ENCODE data around the gene BABAM2.

BABAM2 gene

DNA sequence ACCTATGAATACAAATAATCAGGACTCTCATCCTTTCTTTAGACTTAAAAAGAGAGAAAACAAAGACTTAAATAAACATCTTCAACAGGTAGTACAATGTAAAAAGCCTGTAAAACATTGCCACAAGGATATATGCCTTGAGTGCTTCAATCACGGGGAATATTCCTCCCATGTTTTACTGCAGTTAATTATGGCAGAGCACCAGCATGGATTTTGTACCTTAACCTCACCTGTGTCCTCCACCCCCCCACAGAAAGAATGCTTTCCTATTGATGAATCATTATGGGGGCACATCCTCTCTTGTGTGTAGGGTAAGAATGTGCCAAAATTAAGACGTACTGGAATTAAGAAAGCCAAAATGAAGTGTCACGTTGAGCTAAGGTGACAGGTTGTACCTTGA, 312.2 kb downstream of the BABAM2 start:
- DNase-seq (ENCODE audit: insufficient read length, low spot score) (no peak), FAIRE-seq (no peak)
- TF ChIP-seq, protein P1, sequence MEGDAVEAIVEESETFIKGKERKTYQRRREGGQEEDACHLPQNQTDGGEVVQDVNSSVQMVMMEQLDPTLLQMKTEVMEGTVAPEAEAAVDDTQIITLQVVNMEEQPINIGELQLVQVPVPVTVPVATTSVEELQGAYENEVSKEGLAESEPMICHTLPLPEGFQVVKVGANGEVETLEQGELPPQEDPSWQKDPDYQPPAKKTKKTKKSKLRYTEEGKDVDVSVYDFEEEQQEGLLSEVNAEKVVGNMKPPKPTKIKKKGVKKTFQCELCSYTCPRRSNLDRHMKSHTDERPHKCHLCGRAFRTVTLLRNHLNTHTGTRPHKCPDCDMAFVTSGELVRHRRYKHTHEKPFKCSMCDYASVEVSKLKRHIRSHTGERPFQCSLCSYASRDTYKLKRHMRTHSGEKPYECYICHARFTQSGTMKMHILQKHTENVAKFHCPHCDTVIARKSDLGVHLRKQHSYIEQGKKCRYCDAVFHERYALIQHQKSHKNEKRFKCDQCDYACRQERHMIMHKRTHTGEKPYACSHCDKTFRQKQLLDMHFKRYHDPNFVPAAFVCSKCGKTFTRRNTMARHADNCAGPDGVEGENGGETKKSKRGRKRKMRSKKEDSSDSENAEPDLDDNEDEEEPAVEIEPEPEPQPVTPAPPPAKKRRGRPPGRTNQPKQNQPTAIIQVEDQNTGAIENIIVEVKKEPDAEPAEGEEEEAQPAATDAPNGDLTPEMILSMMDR (IDR thresholded peaks at IDR 0.05; ENCODE audit: insufficient read depth, missing control alignments): no peak

DNA sequence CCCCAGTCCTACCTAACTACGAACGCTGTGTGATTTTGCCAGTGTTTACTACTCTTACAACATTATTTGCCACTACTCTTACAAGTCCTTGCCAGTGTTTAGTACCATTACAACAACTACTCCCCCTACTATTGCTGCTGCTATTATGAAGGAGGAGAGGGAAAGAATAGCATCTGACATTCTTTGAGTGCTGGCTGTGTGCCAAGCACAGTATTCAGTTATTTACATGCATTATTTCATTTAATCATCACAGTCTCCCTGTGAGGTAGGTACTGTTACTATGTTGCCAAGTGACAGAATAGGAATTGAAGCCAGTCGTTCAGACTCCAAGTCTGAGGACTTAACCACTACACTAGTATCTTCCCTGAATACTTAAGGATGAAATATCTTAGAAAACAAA, 316.2 kb downstream of the BABAM2 start:
- TF ChIP-seq, protein P1 (IDR thresholded peaks at IDR 0.05; ENCODE audit: insufficient read depth, missing control alignments): no peak
- no peak for DNase-seq (ENCODE audit: insufficient read length, low spot score)
- FAIRE-seq: no peak

DNA sequence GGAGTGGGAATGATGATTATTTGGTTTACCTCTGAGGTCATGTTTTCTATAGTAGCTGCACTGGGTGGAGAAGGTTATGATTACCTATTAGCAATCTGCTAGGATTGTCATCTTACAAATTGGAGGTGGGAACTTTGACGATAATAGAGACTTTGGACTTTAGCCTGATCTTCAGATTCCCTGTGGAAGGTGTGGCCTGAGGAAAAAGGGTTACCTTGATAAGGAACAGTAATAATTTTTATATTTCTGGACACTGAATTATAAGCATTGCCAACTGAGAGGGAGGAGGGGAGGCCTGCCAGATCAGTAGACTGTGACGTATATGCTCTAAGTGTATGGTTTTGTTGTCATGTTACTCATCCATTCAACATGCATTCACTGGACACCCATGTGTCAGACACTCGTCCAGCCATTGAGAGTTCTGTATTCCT, 318.7 kb downstream of the BABAM2 start:
- TF ChIP-seq, protein P1 (IDR thresholded peaks at IDR 0.05; ENCODE audit: insufficient read depth, missing control alignments): no peak
- FAIRE-seq (no peak), DNase-seq (ENCODE audit: insufficient read length, low spot score) (no peak)

DNA sequence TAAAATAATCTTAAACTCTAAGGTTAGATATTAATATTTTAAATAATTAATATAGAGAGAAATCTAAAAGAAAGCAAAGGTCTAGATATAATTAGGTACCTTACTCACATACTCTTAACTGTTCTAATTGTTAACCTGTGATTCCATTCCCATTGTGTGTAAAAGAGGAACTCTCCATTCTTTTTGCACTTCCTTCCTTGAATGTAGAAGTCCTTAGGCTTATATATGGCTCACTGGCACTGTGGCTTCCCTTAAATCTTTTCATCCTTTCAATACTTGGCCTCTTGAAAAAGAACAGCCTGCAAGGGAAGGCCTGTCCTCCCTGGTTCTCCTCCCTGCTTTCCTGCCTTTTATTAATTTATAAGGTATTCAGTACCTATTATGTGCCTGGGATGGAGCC, 319.3 kb downstream of the BABAM2 start:
- TF ChIP-seq, protein P1 (IDR thresholded peaks at IDR 0.05; ENCODE audit: insufficient read depth, missing control alignments): no peak
- DNase-seq (ENCODE audit: insufficient read length, low spot score): no peak
- no peak for FAIRE-seq

DNA sequence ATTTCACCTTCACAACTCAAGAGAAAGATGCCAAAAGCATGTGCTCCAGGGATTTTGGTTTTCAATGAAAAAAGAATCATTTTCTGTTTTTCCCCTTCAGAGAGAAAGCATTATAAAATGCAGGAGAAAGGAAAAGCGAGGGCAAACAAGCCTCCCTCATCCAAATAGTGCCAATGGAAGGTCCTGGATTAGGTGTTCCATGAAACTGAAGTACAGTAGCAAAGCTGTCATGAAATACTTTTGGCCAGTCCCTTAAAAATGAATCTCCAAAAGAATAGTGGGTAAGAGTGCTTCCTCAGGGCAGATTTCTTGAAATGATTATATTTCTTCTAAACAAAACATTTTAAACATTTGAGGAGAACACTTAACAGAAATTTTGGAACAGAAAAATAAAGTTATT, 320.0 kb downstream of the BABAM2 start:
- TF ChIP-seq, protein P1 (IDR thresholded peaks at IDR 0.05; ENCODE audit: insufficient read depth, missing control alignments): no peak
- DNase-seq (ENCODE audit: insufficient read length, low spot score) (no peak), FAIRE-seq (no peak)

DNA sequence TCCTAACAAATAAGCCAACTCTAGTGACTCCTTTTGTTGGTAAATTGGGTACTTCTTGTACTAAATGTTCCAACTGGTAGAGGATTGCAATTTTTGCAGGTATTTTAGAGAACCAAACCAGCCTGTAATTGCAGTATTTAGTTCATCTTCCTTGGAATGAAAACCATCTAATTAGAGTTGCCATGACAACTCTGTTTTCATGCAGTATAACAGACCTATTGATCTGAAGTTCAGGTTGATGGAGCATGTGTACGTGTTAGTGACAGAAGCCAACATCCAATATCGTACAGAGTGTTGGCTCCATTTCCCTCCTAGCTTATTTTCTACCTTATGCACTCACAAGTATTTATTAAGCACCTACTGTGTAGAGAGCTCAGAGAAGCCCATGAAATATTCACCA, 325.8 kb downstream of the BABAM2 start:
- FAIRE-seq (no peak), DNase-seq (ENCODE audit: insufficient read length, low spot score) (no peak)
- TF ChIP-seq, protein P1 (IDR thresholded peaks at IDR 0.05; ENCODE audit: insufficient read depth, missing control alignments): no peak

DNA sequence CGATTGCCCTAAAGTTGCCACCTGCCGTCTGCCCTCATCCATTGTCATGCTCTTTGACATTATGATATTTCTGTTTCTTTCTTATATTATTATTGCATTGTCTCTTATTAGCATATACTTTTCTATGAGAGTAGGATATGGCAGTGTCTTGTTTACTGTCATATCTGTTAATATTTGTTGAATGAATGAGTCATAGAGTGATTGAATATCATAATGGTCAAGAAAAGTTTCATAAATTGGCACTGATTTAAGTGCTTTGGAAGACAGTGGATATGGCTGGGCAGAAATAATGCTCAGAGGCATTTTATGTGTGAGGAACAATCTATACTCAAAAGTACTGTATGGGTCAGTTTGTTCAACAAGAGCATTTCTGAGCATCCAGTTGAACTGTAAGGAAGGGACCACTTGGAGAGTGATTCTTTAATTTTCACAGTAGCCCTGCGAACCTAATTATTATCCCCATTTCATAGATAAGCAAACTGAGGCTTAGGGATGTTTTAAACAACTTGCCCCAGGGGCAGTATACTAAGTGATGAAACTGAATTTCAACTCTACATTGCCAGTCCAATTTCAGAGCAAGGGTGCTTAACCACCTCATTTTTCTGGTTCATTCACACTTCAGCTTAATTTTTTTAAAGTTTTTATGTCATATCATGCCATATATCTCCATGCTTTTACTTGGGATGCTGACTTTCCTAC, 326.7 kb downstream of the BABAM2 start:
- DNase-seq (ENCODE audit: insufficient read length, low spot score) (no peak), FAIRE-seq (no peak)
- TF ChIP-seq, protein P1 (IDR thresholded peaks at IDR 0.05; ENCODE audit: insufficient read depth, missing control alignments): no peak
